ENCODE measurements around the gene DNAAF8. TPM values are rescaled to one million over a fixed set of nuclear protein-coding genes. Genes with fewer than 3 reads are reported as not detected.

The DNAAF8 gene
- polyA plus RNA-seq, 1 of the 3 experiments (the other 2 are of a cell fraction): 3.1 TPM

- Histone ChIP-seq H3F3A (replicated peaks; ENCODE audit: insufficient read depth) (no peaks in the 10 kb centered on the region), H3K36me3 (replicated peaks in 1 of 2; ENCODE audit: control insufficient read depth in 1 of 2, insufficient read depth in 2 of 2, low read length in 1 of 2) (peaks cover 15 to 47% of the 10 kb centered on the region in 2 experiments), H2AFZ (ENCODE audit: low read depth) (no peak overlapping the region), H3K9ac (no peak overlapping the region), H3K4me2 (no peak overlapping the region), H3K79me2 (ENCODE audit: insufficient read depth) (peaks cover 57% of the 10 kb centered on the region), H4K20me1 (ENCODE audit: insufficient read depth) (no peaks in the 10 kb centered on the region), H3K27me3 (ENCODE audit: insufficient read depth) (no peaks in the 10 kb centered on the region), H3K4me1 (ENCODE audit: control insufficient read depth in 1 of 2, insufficient read depth in 2 of 2, low read depth in 1 of 2, low read length in 1 of 2) (peaks cover 0 to 3% of the 10 kb centered on the region in 2 experiments; a peak in 1 of 4 replicates), H3K27ac (ENCODE audit: low read depth in 2 of 2, low read length in 1 of 2) (no peak overlapping the region), H3K4me3 (ENCODE audit: low read depth in 2 of 2, low read length in 1 of 2) (no peak overlapping the region), H3K9me3 (no peaks in the 10 kb centered on the region), H3K9me2 (no peaks in the 10 kb centered on the region)
- no peak for TF ChIP-seq FOXJ3 (CRISPR knock-in tag; IDR thresholded peaks at IDR 0.05)
- TF ChIP-seq FOSL2 (IDR thresholded peaks at IDR 0.05; ENCODE audit: borderline replicate concordance, low read depth): no peak
- no peak for DNase-seq
- POLR2A ChIA-PET: no interaction called here
- 96% methylated on average over 14 of the region's 15 CpGs for WGBS (ENCODE audit: low lambda C conversion rate)
- CTCF ChIA-PET: interaction anchor here (1.9 kb wide), 1 partner anchor 226 kb away, joined by 6 read pairs; no protein-coding TSS in a partner anchor
These were observed 4.5 kb upstream of the DNAAF8 start for GRCh38 chr16:4729876-4730275.

GRCh38 chr16:4733211-4733742 is 1.1 kb upstream of the DNAAF8 start:
- Histone ChIP-seq H3K27ac (ENCODE audit: low read depth in 2 of 2, low read length in 1 of 2) (peak overlapping the region; percentile 84 to 96; a peak in 2 of 4 replicates), H3K9me3 (no peaks in the 10 kb centered on the region), H3K4me1 (ENCODE audit: control insufficient read depth in 1 of 2, insufficient read depth in 2 of 2, low read depth in 1 of 2, low read length in 1 of 2) (peaks cover 0 to 6% of the 10 kb centered on the region in 2 experiments; a peak in 1 of 4 replicates), H3K27me3 (ENCODE audit: insufficient read depth) (no peaks in the 10 kb centered on the region), H3K36me3 (replicated peaks in 1 of 2; ENCODE audit: control insufficient read depth in 1 of 2, insufficient read depth in 2 of 2, low read length in 1 of 2) (peaks cover 10 to 25% of the 10 kb centered on the region in 2 experiments), H3F3A (replicated peaks; ENCODE audit: insufficient read depth) (no peaks in the 10 kb centered on the region), H3K9me2 (no peaks in the 10 kb centered on the region), H3K9ac (peak overlapping the region; percentile 88), H4K20me1 (ENCODE audit: insufficient read depth) (no peaks in the 10 kb centered on the region), H3K4me3 (ENCODE audit: low read depth in 2 of 2, low read length in 1 of 2) (peak overlapping the region; percentile 97), H3K4me2 (peak overlapping the region; percentile 93), H3K79me2 (ENCODE audit: insufficient read depth) (peaks cover 55% of the 10 kb centered on the region), H2AFZ (ENCODE audit: low read depth) (peak overlapping the region; percentile 90; the same call in 1 of the 2 replicates)
- 0 out of 2 replicates have a peak, but pooled peaks have one; percentile 1 for TF ChIP-seq MXI1 (IDR thresholded peaks at IDR 0.05; ENCODE audit: low read depth, low read length)
- no peak for TF ChIP-seq SMC3 (IDR thresholded peaks at IDR 0.05; ENCODE audit: low read depth, low read length)
- POLR2A ChIA-PET: interaction anchor here (0.9 to 2.2 kb wide), 3 partner anchors 35 to 69 kb away, joined by 3 to 16 read pairs (median 9); partner anchors contain the start of genes ROGDI and ZNF500
- CTCF ChIA-PET: interaction anchor here (1.0 to 1.6 kb wide), 4 partner anchors 36 to 222 kb away, joined by 3 to 4 read pairs (median 3); no protein-coding TSS in a partner anchor
- DNase-seq: no peak
- WGBS (ENCODE audit: low lambda C conversion rate): 11% methylated on average over 17 of the region's 17 CpGs

GRCh38 chr16:4733747-4734062 is 632 bp upstream of the DNAAF8 start:
- H3K27ac ChIP-seq (ENCODE audit: low read depth in 2 of 2, low read length in 1 of 2): peak overlapping the region; percentile 84 to 96
- peaks cover 10 to 21% of the 10 kb centered on the region in 2 experiments for H3K36me3 ChIP-seq (replicated peaks in 1 of 2; ENCODE audit: control insufficient read depth in 1 of 2, insufficient read depth in 2 of 2, low read length in 1 of 2)
- peak overlapping the region; percentile 90 for H2AFZ ChIP-seq (ENCODE audit: low read depth)
- no peaks in the 10 kb centered on the region for H3K27me3 ChIP-seq (ENCODE audit: insufficient read depth)
- peak; percentile 61 for DNase-seq
- H3K9ac ChIP-seq: peak overlapping the region; percentile 88
- H3K79me2 ChIP-seq (ENCODE audit: insufficient read depth): peaks cover 51% of the 10 kb centered on the region
- no peaks in the 10 kb centered on the region for H4K20me1 ChIP-seq (ENCODE audit: insufficient read depth)
- no peaks in the 10 kb centered on the region for H3K9me2 ChIP-seq
- ChIA-PET CTCF (interaction anchor here (1.0 to 1.6 kb wide), 5 partner anchors 36 to 223 kb away, joined by 3 to 7 read pairs (median 3); no protein-coding TSS in a partner anchor), POLR2A (interaction anchor here (0.7 to 2.2 kb wide), 9 partner anchors 11 to 225 kb away, joined by 3 to 16 read pairs (median 4); partner anchors contain the start of genes ROGDI and ZNF500)
- H3K4me3 ChIP-seq (ENCODE audit: low read depth in 2 of 2, low read length in 1 of 2): peak overlapping the region; percentile 97
- peak overlapping the region; percentile 93 for H3K4me2 ChIP-seq
- H3K4me1 ChIP-seq (ENCODE audit: control insufficient read depth in 1 of 2, insufficient read depth in 2 of 2, low read depth in 1 of 2, low read length in 1 of 2): peaks cover 0 to 6% of the 10 kb centered on the region in 2 experiments; a peak in 1 of 4 replicates
- no peaks in the 10 kb centered on the region for H3F3A ChIP-seq (replicated peaks; ENCODE audit: insufficient read depth)
- TF ChIP-seq RXRA (IDR thresholded peaks at IDR 0.05; ENCODE audit: borderline replicate concordance, low read depth) (no peak), NFIC (IDR thresholded peaks at IDR 0.05; ENCODE audit: borderline replicate concordance) (no peak), MAX (IDR thresholded peaks at IDR 0.05; ENCODE audit: low read depth) (no peak), RCOR1 (IDR thresholded peaks at IDR 0.05; ENCODE audit: low read length) (no peak), RFX5 (IDR thresholded peaks at IDR 0.05; ENCODE audit: low read length) (no peak), TEAD4 (IDR thresholded peaks at IDR 0.05; ENCODE audit: borderline replicate concordance, insufficient read depth) (no peak), SIN3A (IDR thresholded peaks at IDR 0.05; ENCODE audit: borderline replicate concordance, low read depth, low read length) (no peak), FOSL2 (IDR thresholded peaks at IDR 0.05; ENCODE audit: borderline replicate concordance, low read depth) (no peak), NRF1 (IDR thresholded peaks at IDR 0.05; ENCODE audit: low read depth, low read length) (no peak)
- H3K9me3 ChIP-seq: no peaks in the 10 kb centered on the region
- 0% methylated on average over 19 of the region's 19 CpGs for WGBS (ENCODE audit: low lambda C conversion rate)

Data from SK-N-SH (cell line).